Thyroid gland (tissue), 4 donors: Measurements from ENCODE around the gene KCNE4. TPM values are rescaled to one million over a fixed set of nuclear protein-coding genes. Genes with fewer than 3 reads are reported as not detected.

Experiments
- DNase-seq, 2 donors: peaks; one replicate each; pipeline ENCODE4 v3.0.0-alpha.2; 2019
- H3K27ac ChIP-seq, 3 donors: fragments of 200-600 bp; sonication (generic); 1 replicate in 2 of 3; 2 replicates in 1 of 3; pipeline ENCODE4 v1.5.1; 2016 to 2019; ENCODE audit warnings: mild to moderate bottlenecking in 1 of 3, moderate library complexity in 1 of 3
- H3K27me3 ChIP-seq: fragments of 200-600 bp; sonication (generic); one replicate; pipeline ENCODE4 v1.5.1; 2019
- H3K36me3 ChIP-seq, 2 donors: fragments of 200-600 bp; sonication (generic); one replicate each; pipeline ENCODE4 v1.5.1; 2016 to 2019
- H3K4me1 ChIP-seq, 2 donors: fragments of 200-600 bp; sonication (generic); one replicate each; pipeline ENCODE4 v1.5.1; 2017 to 2019
- H3K4me3 ChIP-seq, 3 donors: fragments of 200-600 bp; sonication (generic); replicated peaks in 1 of 3; 1 replicate in 2 of 3; 2 replicates in 1 of 3; pipeline ENCODE4 v1.5.1; 2016; ENCODE audit warnings: mild to moderate bottlenecking in 1 of 3
- H3K9me3 ChIP-seq: fragments of 200-600 bp; sonication (generic); one replicate; pipeline ENCODE4 v1.5.1; 2017
- POLR2A ChIP-seq, 2 donors: fragments of 450-650 bp; IDR thresholded peaks; one replicate each; pipeline ENCODE4 v1.6.1; 2017; ENCODE audit warnings: antibody characterized with exemption in 2 of 2, mild to moderate bottlenecking in 2 of 2, moderate library complexity in 1 of 2
- WGBS, 2 donors: methylation state at CpG; one replicate each; pipeline ENCODE4 v1.1.5; 2017; 5-methylcytosine and 5-hydroxymethylcytosine counted together
- intact Hi-C: fragments of 100-400 bp; cut with DNase I; formaldehyde crosslinking; loops from one replicate; pipeline ENCODE4 v1.15.1; 2023
- total RNA-seq, 4 donors: library from RNA; depleted of rRNA; stranded (reverse); fragments of >200 nt; gene quantifications; one replicate each; pipeline ENCODE4 v1.2.3, GENCODE V29; 2016
- TF ChIP-seq, protein P1 (sequence below), 6 experiments: fragments of 200-600 bp in 3 of 6; fragments of 450-650 bp in 3 of 6; sonication (generic) in 3 of 6; IDR thresholded peaks; one replicate each; pipeline ENCODE4 v1.5.1; 2016 to 2019; ENCODE audit warnings: antibody characterized with exemption in 6 of 6, mild to moderate bottlenecking in 2 of 6, inconsistent platforms in 1 of 6, moderate library complexity in 1 of 6

KCNE4 gene
- total RNA-seq, 4 donors from 2014 or later, result 7.8 to 19.6 (median 18.4) TPM

GRCh38 chr2:223044092-223044836, 7.7 kb upstream of the KCNE4 start:
- TF ChIP-seq, protein P1, sequence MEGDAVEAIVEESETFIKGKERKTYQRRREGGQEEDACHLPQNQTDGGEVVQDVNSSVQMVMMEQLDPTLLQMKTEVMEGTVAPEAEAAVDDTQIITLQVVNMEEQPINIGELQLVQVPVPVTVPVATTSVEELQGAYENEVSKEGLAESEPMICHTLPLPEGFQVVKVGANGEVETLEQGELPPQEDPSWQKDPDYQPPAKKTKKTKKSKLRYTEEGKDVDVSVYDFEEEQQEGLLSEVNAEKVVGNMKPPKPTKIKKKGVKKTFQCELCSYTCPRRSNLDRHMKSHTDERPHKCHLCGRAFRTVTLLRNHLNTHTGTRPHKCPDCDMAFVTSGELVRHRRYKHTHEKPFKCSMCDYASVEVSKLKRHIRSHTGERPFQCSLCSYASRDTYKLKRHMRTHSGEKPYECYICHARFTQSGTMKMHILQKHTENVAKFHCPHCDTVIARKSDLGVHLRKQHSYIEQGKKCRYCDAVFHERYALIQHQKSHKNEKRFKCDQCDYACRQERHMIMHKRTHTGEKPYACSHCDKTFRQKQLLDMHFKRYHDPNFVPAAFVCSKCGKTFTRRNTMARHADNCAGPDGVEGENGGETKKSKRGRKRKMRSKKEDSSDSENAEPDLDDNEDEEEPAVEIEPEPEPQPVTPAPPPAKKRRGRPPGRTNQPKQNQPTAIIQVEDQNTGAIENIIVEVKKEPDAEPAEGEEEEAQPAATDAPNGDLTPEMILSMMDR (IDR thresholded peaks at IDR 0.05), result no peak
- TF ChIP-seq POLR2A (IDR thresholded peaks at IDR 0.05), result no peak
- Histone ChIP-seq H3K4me1 (peaks cover 11 to 15% of the 10 kb centered on the region in 2 donors), H3K27me3 (no peaks in the 10 kb centered on the region), H3K4me3 (no peak overlapping the region), H3K9me3 (no peaks in the 10 kb centered on the region), H3K36me3 (no peaks in the 10 kb centered on the region), H3K27ac (no peak overlapping the region)
- intact Hi-C loops, result no loop called here
- 94 to 96% methylated on average over 12 of the region's 12 CpGs for WGBS, 2 donors
- DNase-seq, result no peak

DNA sequence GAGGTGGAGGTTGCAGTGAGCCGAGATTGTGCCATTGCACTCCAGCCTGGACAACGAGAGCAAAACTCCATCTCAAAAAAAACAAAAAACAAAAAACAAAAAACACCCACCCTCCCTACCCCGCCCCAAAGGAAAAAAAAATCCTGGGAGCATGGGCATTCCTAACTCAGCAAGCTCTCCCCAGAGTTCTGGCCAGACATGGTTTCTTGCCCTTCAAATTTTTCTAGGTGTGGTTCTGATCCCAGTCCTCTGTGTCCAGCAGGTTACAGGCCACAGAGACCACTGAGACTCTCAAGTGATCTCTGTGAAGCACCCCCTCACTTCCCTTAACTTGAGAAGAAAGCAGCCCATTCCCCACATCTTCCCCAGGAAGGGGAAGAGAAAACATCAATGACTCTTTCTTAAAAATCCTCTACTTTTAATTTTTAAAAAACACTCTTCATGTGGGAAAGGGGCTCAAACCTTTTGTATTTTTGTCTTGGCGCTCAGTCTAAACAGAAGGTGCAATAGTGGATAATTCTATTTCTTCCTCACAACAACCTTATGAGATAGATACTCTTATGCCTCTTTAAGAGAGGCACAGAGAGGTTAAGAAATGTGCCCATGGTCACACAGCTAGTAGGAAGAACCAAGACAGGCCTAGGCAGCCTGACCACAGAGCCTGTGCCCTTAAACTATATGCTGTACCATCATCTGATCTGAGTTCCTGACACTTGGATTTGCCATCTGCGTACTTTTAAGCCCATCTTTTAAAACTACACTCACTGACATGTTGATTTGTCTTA, 6.9 kb upstream of the KCNE4 start:
- peaks cover 11 to 15% of the 10 kb centered on the region in 2 donors for H3K4me1 ChIP-seq
- H3K36me3 ChIP-seq, result no peaks in the 10 kb centered on the region
- TF ChIP-seq, protein P1 (IDR thresholded peaks at IDR 0.05), result no peak
- TF ChIP-seq POLR2A (IDR thresholded peaks at IDR 0.05), result no peak
- H3K4me3 ChIP-seq, result no peak overlapping the region
- intact Hi-C loops, result no loop called here
- H3K27me3 ChIP-seq, result no peaks in the 10 kb centered on the region
- no peaks in the 10 kb centered on the region for H3K9me3 ChIP-seq
- H3K27ac ChIP-seq, result no peak overlapping the region
- no peak for DNase-seq
- WGBS, 2 donors, result 93 to 94% methylated on average over 5 of the region's 5 CpGs

DNA sequence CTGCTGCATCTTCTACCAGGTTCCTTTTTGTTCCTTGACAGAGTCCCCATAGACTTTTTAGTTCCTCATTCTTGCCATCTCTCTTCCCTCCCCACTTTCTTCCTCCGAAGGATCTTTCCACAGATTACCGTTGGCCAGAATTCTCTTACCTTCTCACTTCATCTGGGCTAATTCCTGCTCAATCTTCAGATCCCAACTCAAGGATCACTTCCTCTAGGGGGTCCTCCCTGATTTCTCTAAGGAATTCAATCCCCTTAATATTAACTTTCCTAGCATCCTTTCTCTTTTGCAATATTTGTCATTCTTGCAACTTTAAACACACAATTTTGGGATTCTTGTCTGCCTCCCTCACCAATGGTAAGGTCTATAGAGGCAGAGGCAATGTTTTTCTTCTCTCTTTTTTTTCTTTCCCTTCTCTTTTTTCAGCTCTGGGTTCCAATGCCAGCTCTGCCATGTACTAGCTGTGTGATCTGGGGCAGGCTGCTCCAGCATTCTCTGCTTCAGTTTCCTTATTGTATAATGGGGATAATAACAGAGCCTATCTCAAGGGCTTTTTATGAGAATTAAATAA, 5.4 kb upstream of the KCNE4 start:
- 87 to 92% methylated on average over 2 of the region's 2 CpGs for WGBS, 2 donors
- Histone ChIP-seq H3K27ac (peak overlapping the region in 1 of 3 donors; percentile 35), H3K27me3 (no peaks in the 10 kb centered on the region), H3K36me3 (no peaks in the 10 kb centered on the region), H3K9me3 (no peaks in the 10 kb centered on the region), H3K4me3 (no peak overlapping the region), H3K4me1 (peaks cover 14 to 16% of the 10 kb centered on the region in 2 donors)
- TF ChIP-seq, protein P1 (IDR thresholded peaks at IDR 0.05), result no peak
- TF ChIP-seq POLR2A (IDR thresholded peaks at IDR 0.05), result no peak
- intact Hi-C loops, result no loop called here
- DNase-seq, result no peak

DNA sequence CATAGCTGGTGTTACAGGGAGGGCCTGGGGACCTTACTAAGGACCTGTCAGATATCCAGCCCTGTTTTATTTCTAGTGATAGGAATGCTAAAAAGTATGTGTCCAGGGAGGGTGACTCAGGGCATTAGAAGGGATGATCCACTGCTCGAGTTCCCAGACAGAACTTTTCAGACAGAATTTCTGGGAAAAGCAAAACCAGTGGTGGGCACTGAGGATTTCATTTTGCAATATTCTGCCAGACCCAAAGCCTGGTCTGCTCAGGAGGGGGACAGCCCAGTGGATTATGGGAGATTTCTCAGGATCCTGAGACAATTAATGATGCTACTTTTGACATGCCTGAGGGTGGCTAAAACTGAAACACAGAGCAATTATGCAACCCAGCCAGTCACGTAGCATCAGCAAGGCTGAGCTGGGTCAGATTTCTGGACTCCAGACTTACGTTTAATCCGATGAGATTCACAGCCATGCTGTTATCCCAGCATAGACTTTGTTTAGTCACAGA, 4.7 kb upstream of the KCNE4 start:
- H3K4me3 ChIP-seq, result no peak overlapping the region
- TF ChIP-seq, protein P1 (IDR thresholded peaks at IDR 0.05), result no peak
- TF ChIP-seq POLR2A (IDR thresholded peaks at IDR 0.05), result no peak
- no peak for DNase-seq
- intact Hi-C loops, result no loop called here
- H3K9me3 ChIP-seq, result no peaks in the 10 kb centered on the region
- peak overlapping the region in 1 of 3 donors; percentile 35 for H3K27ac ChIP-seq
- WGBS, 2 donors, result 72 to 86% methylated on average over 4 of the region's 4 CpGs
- no peaks in the 10 kb centered on the region for H3K27me3 ChIP-seq
- H3K4me1 ChIP-seq, result peaks cover 12 to 14% of the 10 kb centered on the region in 2 donors
- no peaks in the 10 kb centered on the region for H3K36me3 ChIP-seq
